ENCODE measurements around the gene TMED1. TPM values are rescaled to one million over a fixed set of nuclear protein-coding genes. Genes with fewer than 3 reads are reported as not detected.
A peak's percentile ranks its signal among the peaks of the same experiment; 100 is the strongest.

TMED1 gene
- total RNA-seq, 6 donors from 2014 or later, result 11.3 to 40.7 (median 25.1) TPM

GRCh38 chr19:10796653-10797052 lies 39.4 kb downstream of the TMED1 start:
- H3K9me3 ChIP-seq, result no peaks in the 10 kb centered on the region
- no peak overlapping the region for H3K4me3 ChIP-seq
- DNase-seq (peak in 1 of 2 donors; percentile 77), ATAC-seq (ENCODE audit: low FRiP score in 2 of 2) (no peak)
- no peak for TF ChIP-seq POLR2AphosphoS5 (IDR thresholded peaks at IDR 0.05)
- no peak for TF ChIP-seq EP300 (IDR thresholded peaks at IDR 0.05)
- no peak for TF ChIP-seq CTCF (IDR thresholded peaks at IDR 0.05)
- TF ChIP-seq POLR2A (IDR thresholded peaks at IDR 0.05), result no peak
- 94 to 96% methylated on average over 6 to 19 of the region's 19 CpGs for WGBS, 2 donors
- H3K4me1 ChIP-seq, result no peaks in the 10 kb centered on the region
- H3K36me3 ChIP-seq, result peaks cover 57 to 100% (median 93%) of the 10 kb centered on the region in 4 donors
- H3K27ac ChIP-seq, result peak overlapping the region in 1 of 4 donors; percentile 11
- H3K27me3 ChIP-seq, result no peaks in the 10 kb centered on the region

- ATAC-seq (ENCODE audit: low FRiP score in 2 of 2) (no peak), DNase-seq (no peak)
- Histone ChIP-seq H3K9me3 (no peaks in the 10 kb centered on the region), H3K4me3 (no peak overlapping the region), H3K27ac (no peak overlapping the region), H3K36me3 (peaks cover 62 to 100% (median 95%) of the 10 kb centered on the region in 4 donors), H3K4me1 (no peaks in the 10 kb centered on the region), H3K27me3 (no peaks in the 10 kb centered on the region)
- TF ChIP-seq CTCF (IDR thresholded peaks at IDR 0.05), result no peak
- 89 to 94% methylated on average over 10 of the region's 10 CpGs for WGBS, 2 donors
These were observed 46.1 kb downstream of the TMED1 start for GRCh38 chr19:10789866-10790265.

GRCh38 chr19:10788146-10788545 lies 47.9 kb downstream of the TMED1 start:
- TF ChIP-seq POLR2AphosphoS5 (IDR thresholded peaks at IDR 0.05), result no peak
- no peak for TF ChIP-seq CTCF (IDR thresholded peaks at IDR 0.05)
- no peak for TF ChIP-seq POLR2A (IDR thresholded peaks at IDR 0.05)
- TF ChIP-seq EP300 (IDR thresholded peaks at IDR 0.05), result no peak
- ATAC-seq (ENCODE audit: low FRiP score in 2 of 2), result no peak
- Histone ChIP-seq H3K27me3 (no peaks in the 10 kb centered on the region), H3K36me3 (peaks cover 54 to 100% (median 92%) of the 10 kb centered on the region in 4 donors), H3K4me3 (no peak overlapping the region), H3K4me1 (peaks cover under 1 to 12% (median 6%) of the 10 kb centered on the region in 4 donors), H3K9me3 (no peaks in the 10 kb centered on the region), H3K27ac (peak overlapping the region in 1 of 4 donors; percentile 17)
- 96 to 99% methylated on average over 7 to 8 of the region's 8 CpGs for WGBS, 2 donors
- DNase-seq, result no peak

- Histone ChIP-seq H3K36me3 (peaks cover 51 to 99% (median 88%) of the 10 kb centered on the region in 4 donors), H3K27me3 (no peaks in the 10 kb centered on the region), H3K4me3 (no peak overlapping the region), H3K27ac (peak overlapping the region; percentile 28 to 80 (median 63)), H3K9me3 (no peaks in the 10 kb centered on the region), H3K4me1 (peaks cover 6 to 15% (median 13%) of the 10 kb centered on the region in 4 donors)
- TF ChIP-seq EP300 (IDR thresholded peaks at IDR 0.05) (no peak), POLR2AphosphoS5 (IDR thresholded peaks at IDR 0.05) (no peak), POLR2A (IDR thresholded peaks at IDR 0.05) (no peak), CTCF (IDR thresholded peaks at IDR 0.05) (no peak)
- ATAC-seq (ENCODE audit: low FRiP score in 2 of 2) (peak; percentile 70 to 74), DNase-seq (peak in 1 of 2 donors; percentile 79)
- WGBS, 2 donors, result 55 to 70% methylated on average over 10 of the region's 10 CpGs
These were observed 51.8 kb downstream of the TMED1 start for GRCh38 chr19:10784257-10784656.

GRCh38 chr19:10782795-10783194 lies 53.2 kb downstream of the TMED1 start:
- 62 to 80% methylated on average over 12 to 13 of the region's 13 CpGs for WGBS, 2 donors
- H3K4me1 ChIP-seq, result peaks cover 6 to 15% (median 13%) of the 10 kb centered on the region in 4 donors
- no peaks in the 10 kb centered on the region for H3K27me3 ChIP-seq
- ATAC-seq (ENCODE audit: low FRiP score in 2 of 2) (no peak), DNase-seq (peak in 1 of 2 donors; percentile 38)
- H3K27ac ChIP-seq, result peak overlapping the region in 1 of 4 donors; percentile 46
- no peak for TF ChIP-seq EP300 (IDR thresholded peaks at IDR 0.05)
- TF ChIP-seq POLR2AphosphoS5 (IDR thresholded peaks at IDR 0.05), result no peak
- TF ChIP-seq CTCF (IDR thresholded peaks at IDR 0.05), result no peak
- no peaks in the 10 kb centered on the region for H3K9me3 ChIP-seq
- peaks cover 43 to 97% (median 88%) of the 10 kb centered on the region in 4 donors for H3K36me3 ChIP-seq
- no peak overlapping the region for H3K4me3 ChIP-seq

Measured in upper lobe of left lung (tissue), 6 donors.